NB4 (cell line): ENCODE measurements around the gene ERCC2.

Experiments
- DNase-seq: peaks from one replicate; pipeline ENCODE4 v3.0.0; 2010; ENCODE audit warnings: low read depth
- H3K4me3 ChIP-seq: one replicate; pipeline ENCODE4 v1.5.1; 2011; ENCODE audit warnings: mild to moderate bottlenecking, low read depth, low read length, moderate library complexity
- CTCF ChIP-seq: IDR thresholded peaks from one replicate; pipeline ENCODE4 v1.5.1; 2012; ENCODE audit warnings: low read depth, low read length
- MAX ChIP-seq: IDR thresholded peaks from 2 replicates; pipeline ENCODE4 v1.6.1; 2011; ENCODE audit warnings: low read depth, low read length
- MYC ChIP-seq: IDR thresholded peaks from 2 replicates; pipeline ENCODE4 v1.6.1; 2011; ENCODE audit warnings: low read depth, low read length
- POLR2A ChIP-seq: IDR thresholded peaks from 2 replicates; pipeline ENCODE4 v1.6.1; 2011; ENCODE audit warnings: mild to moderate bottlenecking; ENCODE audit not compliant: insufficient read length; ENCODE audit errors: extremely low read depth

ERCC2 gene

GRCh38 chr19:45305421-45305820, 65.0 kb downstream of the ERCC2 start:
- no peak for TF ChIP-seq POLR2A
- no peak for TF ChIP-seq MYC
- no peak for TF ChIP-seq CTCF
- no peak for TF ChIP-seq MAX
- no peak overlapping the region for H3K4me3 ChIP-seq
- DNase-seq: no peak

GRCh38 chr19:45305007-45305406, 65.4 kb downstream of the ERCC2 start:
- TF ChIP-seq CTCF (no peak), MAX (no peak), MYC (no peak), POLR2A (no peak)
- H3K4me3 ChIP-seq: no peak overlapping the region
- no peak for DNase-seq

- no peak overlapping the region for H3K4me3 ChIP-seq
- no peak for TF ChIP-seq POLR2A
- no peak for DNase-seq
These were observed 66.0 kb downstream of the ERCC2 start for GRCh38 chr19:45304141-45304926.

- no peak for DNase-seq
- no peak for TF ChIP-seq MYC
- no peak for TF ChIP-seq MAX
- TF ChIP-seq POLR2A: no peak
- TF ChIP-seq CTCF: no peak
- H3K4me3 ChIP-seq: no peak overlapping the region
These were observed 66.9 kb downstream of the ERCC2 start for GRCh38 chr19:45303269-45304060.

GRCh38 chr19:45302416-45302815, 68.0 kb downstream of the ERCC2 start:
- DNase-seq: no peak
- TF ChIP-seq MAX (no peak), POLR2A (no peak), CTCF (no peak), MYC (no peak)
- H3K4me3 ChIP-seq: no peak overlapping the region
